Neural progenitor cell (in vitro differentiated cells): ENCODE data around the gene KIR3DL3. TPM values are rescaled to one million over a fixed set of nuclear protein-coding genes. Genes with fewer than 3 reads are reported as not detected.
"Not testable (repeated sequence)": the region's sequence is repeated elsewhere in the genome, so short reads cannot be mapped to it uniquely, and the experiment has no call there.

Source experiments
- DNase-seq: peaks from one replicate; pipeline ENCODE4 v3.0.0-alpha.2; 2016; ENCODE audit warnings: low spot score
- H2AFZ ChIP-seq: fragments of 200-600 bp; sonication (generic); replicated peaks from 2 replicates; pipeline ENCODE4 v1.6.1; 2016; ENCODE audit warnings: antibody characterized with exemption
- H3F3A ChIP-seq: fragments of 200-600 bp; sonication (generic); 2 replicates; pipeline ENCODE4 v1.6.1; 2016; ENCODE audit warnings: antibody characterized with exemption, low read depth
- H3K27ac ChIP-seq: fragments of 200-600 bp; sonication (generic); 2 replicates; pipeline ENCODE4 v1.5.1; 2016; ENCODE audit warnings: mild to moderate bottlenecking
- H3K27me3 ChIP-seq: fragments of 200-600 bp; sonication (generic); 2 replicates; pipeline ENCODE4 v1.6.1; 2016; ENCODE audit warnings: mild to moderate bottlenecking, moderate library complexity
- H3K36me3 ChIP-seq: fragments of 200-600 bp; sonication (generic); 2 replicates; pipeline ENCODE4 v1.5.1; 2016
- H3K4me1 ChIP-seq: fragments of 200-600 bp; sonication (generic); 2 replicates; pipeline ENCODE4 v1.6.1; 2016; ENCODE audit warnings: mixed run types
- H3K4me2 ChIP-seq: fragments of 200-600 bp; sonication (generic); 2 replicates; pipeline ENCODE4 v1.6.1; 2016
- H3K4me3 ChIP-seq: fragments of 200-600 bp; sonication (generic); 2 replicates; pipeline ENCODE4 v1.5.1; 2016
- H3K79me2 ChIP-seq: fragments of 200-600 bp; sonication (generic); 2 replicates; pipeline ENCODE4 v1.6.1; 2016; ENCODE audit warnings: low read depth
- H3K9ac ChIP-seq: fragments of 200-600 bp; sonication (generic); 2 replicates; pipeline ENCODE4 v1.6.1; 2016
- H3K9me3 ChIP-seq: fragments of 200-600 bp; sonication (generic); 2 replicates; pipeline ENCODE4 v1.5.1; 2016; ENCODE audit warnings: low read depth
- H4K20me1 ChIP-seq: fragments of 200-600 bp; sonication (generic); 2 replicates; pipeline ENCODE4 v1.6.1; 2016; ENCODE audit warnings: low read depth
- H3K27ac Mint-ChIP-seq: 3 replicates; pipeline ENCODE4 v1.8.0; 2021; ENCODE audit warnings: mixed read lengths
- H3K27me3 Mint-ChIP-seq: 2 replicates; pipeline ENCODE4 v1.8.0; 2022; ENCODE audit warnings: low read depth, mild to moderate bottlenecking, inconsistent platforms, moderate library complexity, mixed read lengths; ENCODE audit not compliant: insufficient read depth
- H3K36me3 Mint-ChIP-seq: 3 replicates; pipeline ENCODE4 v1.8.0; 2021; ENCODE audit warnings: mixed read lengths
- H3K4me1 Mint-ChIP-seq: 3 replicates; pipeline ENCODE4 v1.8.0; 2021; ENCODE audit warnings: mixed read lengths
- H3K4me3 Mint-ChIP-seq: 3 replicates; pipeline ENCODE4 v1.8.0; 2021; ENCODE audit warnings: mild to moderate bottlenecking, moderate library complexity, mixed read lengths
- H3K9me3 Mint-ChIP-seq: 3 replicates; pipeline ENCODE4 v1.8.0; 2020; ENCODE audit warnings: mixed read lengths
- small RNA-seq: library from RNA; depleted of rRNA; stranded (forward); fragments of <200 nt; gene quantifications from one replicate; pipeline ENCODE3, GENCODE V24; 2015
- total RNA-seq: library from RNA; depleted of rRNA; stranded (reverse); fragments of >200 nt; gene quantifications from 2 replicates; pipeline ENCODE4 v1.2.3, GENCODE V29; 2015; ENCODE audit warnings: low replicate concordance

The KIR3DL3 gene
- total RNA-seq, 1 donor from 2014 or later: not detected

DNA sequence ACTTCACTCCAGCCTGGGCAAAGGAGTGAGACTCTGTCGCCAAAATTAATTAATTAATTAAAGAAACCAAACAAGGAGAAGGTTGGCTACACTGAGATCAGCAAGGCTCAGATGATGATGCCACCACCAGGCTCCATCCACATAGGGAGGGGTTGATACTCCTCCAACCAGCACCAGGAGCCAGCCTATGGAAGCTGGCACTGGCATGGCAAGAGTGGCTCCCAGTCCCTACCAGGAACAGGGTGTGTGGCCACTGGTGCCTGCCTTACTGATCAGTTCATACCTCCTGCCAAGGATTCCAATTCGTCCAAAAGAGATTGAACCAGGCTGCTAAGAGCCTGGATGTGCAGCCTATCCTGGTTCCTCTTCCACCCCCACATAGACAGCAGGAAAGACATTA is 48.4 kb downstream of the KIR3DL3 start:
- not testable (repeated sequence) for H3K4me3 ChIP-seq, H3K36me3 Mint-ChIP-seq, H3K27ac ChIP-seq, H3K27ac Mint-ChIP-seq, H4K20me1 ChIP-seq, H3K36me3 ChIP-seq, H3F3A ChIP-seq, H3K9ac ChIP-seq, H3K4me1 ChIP-seq, H3K4me3 Mint-ChIP-seq, DNase-seq, H2AFZ ChIP-seq, H3K27me3 Mint-ChIP-seq, H3K79me2 ChIP-seq, H3K27me3 ChIP-seq, H3K4me1 Mint-ChIP-seq, H3K4me2 ChIP-seq
- peaks cover 10% of the 10 kb centered on the region for H3K9me3 ChIP-seq
- peaks cover 40% of the 10 kb centered on the region for H3K9me3 Mint-ChIP-seq

DNA sequence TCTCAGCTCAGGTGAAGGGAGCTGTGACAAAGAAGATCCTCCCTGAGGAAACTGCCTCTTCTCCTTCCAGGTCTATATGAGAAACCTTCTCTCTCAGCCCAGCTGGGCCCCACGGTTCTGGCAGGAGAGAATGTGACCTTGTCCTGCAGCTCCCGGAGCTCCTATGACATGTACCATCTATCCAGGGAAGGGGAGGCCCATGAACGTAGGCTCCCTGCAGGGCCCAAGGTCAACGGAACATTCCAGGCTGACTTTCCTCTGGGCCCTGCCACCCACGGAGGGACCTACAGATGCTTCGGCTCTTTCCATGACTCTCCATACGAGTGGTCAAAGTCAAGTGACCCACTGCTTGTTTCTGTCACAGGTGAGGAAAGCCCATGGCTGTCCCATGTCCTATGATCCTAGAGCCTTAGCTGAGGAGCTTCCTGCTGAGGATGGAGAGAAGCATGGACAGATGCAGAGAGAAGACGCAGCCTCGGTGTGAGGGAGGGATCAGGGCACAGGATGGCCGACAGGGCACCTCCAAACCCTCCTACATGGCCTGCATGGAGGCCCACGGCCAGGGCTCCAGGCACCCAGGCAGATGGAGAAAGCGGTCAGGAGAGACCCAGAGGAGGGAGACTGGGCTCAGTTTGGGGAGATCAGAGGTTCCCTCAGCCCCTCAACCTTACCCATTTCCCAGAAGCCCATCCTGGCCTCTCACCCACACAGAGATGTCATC is 51.0 kb downstream of the KIR3DL3 start:
- peaks cover 17% of the 10 kb centered on the region for H3K9me3 ChIP-seq
- not testable (repeated sequence) for H2AFZ ChIP-seq, H4K20me1 ChIP-seq, H3K79me2 ChIP-seq, DNase-seq, H3K36me3 Mint-ChIP-seq, H3K4me3 ChIP-seq, H3K36me3 ChIP-seq, H3K4me2 ChIP-seq, H3K27ac Mint-ChIP-seq, H3K4me1 Mint-ChIP-seq, H3K4me3 Mint-ChIP-seq, H3F3A ChIP-seq, H3K9ac ChIP-seq, H3K27ac ChIP-seq, H3K27me3 Mint-ChIP-seq, H3K4me1 ChIP-seq, H3K27me3 ChIP-seq
- H3K9me3 Mint-ChIP-seq: peaks cover 31% of the 10 kb centered on the region

DNA sequence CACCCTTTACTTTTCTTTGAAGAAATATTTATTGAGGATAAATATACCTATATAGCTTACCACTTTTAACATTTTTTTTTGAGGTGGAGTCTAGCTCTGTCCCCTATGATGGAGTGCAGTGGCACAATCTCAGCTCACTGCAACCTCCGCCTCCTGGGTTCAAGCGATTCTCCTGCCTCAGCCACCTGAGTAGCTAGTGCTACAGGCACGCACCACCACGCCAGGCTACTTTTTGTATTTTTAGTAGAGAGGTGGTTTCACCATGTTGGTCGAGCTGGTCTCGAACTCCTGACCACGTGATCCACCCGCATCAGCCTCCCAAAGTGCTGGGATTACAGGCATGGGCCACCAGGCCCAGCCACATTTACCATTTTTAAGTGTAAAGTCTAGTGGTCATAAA is 51.6 kb downstream of the KIR3DL3 start:
- H3K9ac ChIP-seq, DNase-seq, H3K27ac ChIP-seq, H4K20me1 ChIP-seq, H3K27ac Mint-ChIP-seq, H3K27me3 Mint-ChIP-seq, H3K4me1 Mint-ChIP-seq, H3K79me2 ChIP-seq, H2AFZ ChIP-seq, H3K36me3 Mint-ChIP-seq, H3K4me3 Mint-ChIP-seq, H3K4me3 ChIP-seq, H3K4me2 ChIP-seq, H3K36me3 ChIP-seq, H3K27me3 ChIP-seq, H3F3A ChIP-seq, H3K4me1 ChIP-seq: not testable (repeated sequence)
- H3K9me3 Mint-ChIP-seq: peaks cover 27% of the 10 kb centered on the region
- H3K9me3 ChIP-seq: peaks cover 17% of the 10 kb centered on the region

DNA sequence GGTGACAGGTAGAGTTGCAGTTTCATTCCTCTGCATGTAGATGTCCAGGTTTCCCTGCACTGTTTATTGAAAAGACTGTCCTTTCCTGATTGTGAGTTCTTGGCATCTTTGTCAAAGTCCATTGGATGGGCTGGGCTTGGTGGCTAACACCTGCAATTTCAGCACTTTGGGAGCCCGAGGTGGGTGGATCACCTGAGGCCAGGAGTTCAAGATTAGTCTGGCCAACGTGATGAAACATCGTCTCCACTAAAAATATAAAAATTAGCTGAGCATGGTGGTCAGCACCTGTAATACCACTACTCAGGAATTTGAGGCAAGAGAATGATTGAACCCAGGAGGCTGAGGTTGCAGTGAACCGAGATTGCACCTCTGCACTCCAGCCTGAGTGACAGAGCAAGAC is 53.6 kb downstream of the KIR3DL3 start:
- not testable (repeated sequence) for H3K79me2 ChIP-seq, H3K4me2 ChIP-seq, H3K27me3 ChIP-seq, H3K4me1 Mint-ChIP-seq, H4K20me1 ChIP-seq, DNase-seq, H3K9ac ChIP-seq, H3K4me3 ChIP-seq, H3K27ac ChIP-seq, H3K36me3 Mint-ChIP-seq, H3K36me3 ChIP-seq, H2AFZ ChIP-seq, H3K27me3 Mint-ChIP-seq, H3K4me1 ChIP-seq, H3K27ac Mint-ChIP-seq, H3K4me3 Mint-ChIP-seq, H3F3A ChIP-seq
- peaks cover 17% of the 10 kb centered on the region for H3K9me3 ChIP-seq
- H3K9me3 Mint-ChIP-seq: peaks cover 23% of the 10 kb centered on the region

DNA sequence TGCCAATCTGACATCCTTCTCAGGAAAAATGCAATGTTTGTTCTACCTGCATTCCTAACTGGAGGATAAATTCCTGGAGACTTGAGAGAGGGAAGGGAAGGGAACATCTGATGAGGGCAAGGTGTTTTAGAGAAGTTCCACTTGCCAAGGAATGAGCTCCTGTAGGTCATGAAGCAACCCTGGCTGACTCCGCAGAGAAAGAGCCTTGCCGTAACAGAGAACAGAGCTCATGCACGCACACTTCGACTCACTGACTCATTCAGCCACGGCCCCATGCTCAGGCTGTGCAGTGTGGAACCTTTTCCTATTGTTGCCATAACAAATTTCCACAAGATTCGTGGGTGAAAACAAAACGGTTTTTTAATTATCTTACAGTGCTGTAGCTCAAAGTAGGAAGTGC is 54.7 kb downstream of the KIR3DL3 start:
- H3K27me3 Mint-ChIP-seq, H3K4me3 Mint-ChIP-seq, H3K27me3 ChIP-seq, H2AFZ ChIP-seq, H3K4me1 Mint-ChIP-seq, H3K4me2 ChIP-seq, H3K36me3 ChIP-seq, DNase-seq, H3K4me3 ChIP-seq, H3K36me3 Mint-ChIP-seq, H4K20me1 ChIP-seq, H3K4me1 ChIP-seq, H3K9ac ChIP-seq, H3F3A ChIP-seq, H3K27ac ChIP-seq, H3K79me2 ChIP-seq, H3K27ac Mint-ChIP-seq: not testable (repeated sequence)
- H3K9me3 ChIP-seq: peaks cover 17% of the 10 kb centered on the region
- H3K9me3 Mint-ChIP-seq: peaks cover 23% of the 10 kb centered on the region

DNA sequence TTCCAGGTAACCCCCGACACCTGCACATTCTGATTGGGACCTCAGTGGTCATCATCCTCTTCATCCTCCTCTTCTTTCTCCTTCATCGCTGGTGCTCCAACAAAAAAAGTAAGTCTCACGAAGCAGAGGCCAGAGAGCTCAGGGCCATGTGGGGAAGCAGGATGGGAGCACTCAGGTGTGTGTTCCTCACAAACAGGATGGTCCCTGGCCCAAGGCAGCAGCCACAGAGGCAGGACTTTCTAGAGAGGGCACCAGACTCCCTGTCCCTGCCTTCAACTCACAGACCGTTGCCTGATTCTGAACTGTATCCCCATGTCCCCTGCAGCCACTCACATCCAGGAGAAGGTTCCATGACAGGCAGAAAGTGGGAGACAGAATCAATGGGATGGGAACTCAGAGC is 58.7 kb downstream of the KIR3DL3 start:
- H3K27ac ChIP-seq, H3K4me1 Mint-ChIP-seq, H3K27ac Mint-ChIP-seq, H3K79me2 ChIP-seq, H3K36me3 ChIP-seq, H4K20me1 ChIP-seq, H3K4me3 ChIP-seq, H2AFZ ChIP-seq, H3K27me3 Mint-ChIP-seq, H3K4me3 Mint-ChIP-seq, DNase-seq, H3K4me2 ChIP-seq, H3F3A ChIP-seq, H3K9me3 ChIP-seq, H3K9ac ChIP-seq, H3K27me3 ChIP-seq, H3K4me1 ChIP-seq, H3K36me3 Mint-ChIP-seq: not testable (repeated sequence)
- H3K9me3 Mint-ChIP-seq: peaks cover 30% of the 10 kb centered on the region

Small RNA genes lying within 50 kb of the gene (small RNA-seq; reads per million reads assigned to genes)
- gene AC245128.2: not detected
- gene KIR3DP1: not detected

Other genes with a start within 250 kb of the KIR3DL3 start
- gene LAIR2, start 221.6 kb upstream of the KIR3DL3 start, total RNA-seq: not detected in 2 replicates
- not detected in 2 replicates for gene LILRA2, start 150.7 kb upstream of the KIR3DL3 start, total RNA-seq
- gene LILRA1, start 130.8 kb upstream of the KIR3DL3 start, total RNA-seq: not detected in 2 replicates
- not detected in 2 replicates for gene LILRB1, start 94.0 kb upstream of the KIR3DL3 start, total RNA-seq
- gene LILRB4, start 61.5 kb upstream of the KIR3DL3 start, total RNA-seq: not detected in 2 replicates
- gene KIR2DL3, start 14.1 kb downstream of the KIR3DL3 start, total RNA-seq: not detected in 2 replicates
- not detected in 2 replicates for gene KIR2DL1, start 45.4 kb downstream of the KIR3DL3 start, total RNA-seq
- gene KIR2DL4, start 79.2 kb downstream of the KIR3DL3 start, total RNA-seq: not detected in 2 replicates
- not detected in 2 replicates for gene KIR3DL1, start 92.0 kb downstream of the KIR3DL3 start, total RNA-seq
- gene KIR2DS4, start 108.2 kb downstream of the KIR3DL3 start, total RNA-seq: not detected in 2 replicates
- not detected in 2 replicates for gene KIR3DL2, start 126.0 kb downstream of the KIR3DL3 start, total RNA-seq
- gene FCAR, start 149.8 kb downstream of the KIR3DL3 start, total RNA-seq: not detected in 2 replicates
- not detected in 2 replicates for gene NCR1, start 181.7 kb downstream of the KIR3DL3 start, total RNA-seq
- gene NLRP7, start 223.1 kb downstream of the KIR3DL3 start, total RNA-seq: 0.09 TPM in 1 of 2 replicates, not detected in the other
- gene NLRP2, start 241.9 kb downstream of the KIR3DL3 start, total RNA-seq: 75.5 and 115 TPM in 2 replicates